B cell (primary cell): Measurements from ENCODE around the gene TRIM62. TPM values are rescaled to one million over a fixed set of nuclear protein-coding genes. Genes with fewer than 3 reads are reported as not detected.

Experiments used
- ATAC-seq: fragments of 200-7000 bp; cut with Tn5 transposase; one replicate; pipeline ENCODE4 v1.10.0; 2021; ENCODE audit warnings: low read depth, mild to moderate bottlenecking, moderate number of reproducible peaks, moderate library complexity
- CTCF ChIA-PET: fragments of 350-600 bp; sonication (Branson Sonifier 250); formaldehyde crosslinking; loops from one replicate; lab custom pipeline; 2021; ENCODE audit warnings: antibody characterized with exemption, inconsistent platforms; lab: Charles Lee
- POLR2A ChIA-PET: fragments of 350-600 bp; sonication (Branson Sonifier 250); formaldehyde crosslinking; loops from one replicate; lab custom pipeline; 2021; ENCODE audit warnings: antibody characterized with exemption; lab: Charles Lee
- DNase-seq: peaks from one replicate; pipeline ENCODE4 v3.0.0; 2013
- H2AFZ ChIP-seq: 2 replicates; pipeline ENCODE4 v1.6.1; 2012; ENCODE audit warnings: mild to moderate bottlenecking, low read depth, low read length; ENCODE audit not compliant: insufficient read depth, poor library complexity, severe bottlenecking
- H3K27ac ChIP-seq, 2 donors: 1 replicate in 1 of 2; 2 replicates in 1 of 2; pipeline ENCODE4 v1.5.1; 2012 to 2013; ENCODE audit warnings: low read length in 2 of 2, mild to moderate bottlenecking in 2 of 2, moderate library complexity in 1 of 2
- H3K27me3 ChIP-seq, 4 experiments: fragments of 200-600 bp in 1 of 4; sonication (generic) in 1 of 4; replicated peaks in 1 of 4; 1 replicate in 2 of 4; 2 replicates in 2 of 4; pipeline versions ENCODE4 v1.6.1 to v1.7.0; 2013 to 2016; ENCODE audit warnings: low read length in 3 of 4, mild to moderate bottlenecking in 2 of 4, mixed read lengths in 1 of 4, moderate library complexity in 1 of 4; ENCODE audit not compliant: insufficient read depth in 4 of 4, control insufficient read depth in 3 of 4; ENCODE audit errors: control extremely low read depth in 1 of 4
- H3K36me3 ChIP-seq, 2 experiments: replicated peaks in 1 of 2; 1 replicate in 1 of 2; 2 replicates in 1 of 2; pipeline versions ENCODE4 v1.6.1 to v1.7.1; 2013; ENCODE audit warnings: low read length in 1 of 2; ENCODE audit not compliant: insufficient read depth in 2 of 2, control insufficient read depth in 1 of 2; ENCODE audit errors: control extremely low read depth in 1 of 2, extremely low read depth in 1 of 2
- H3K4me1 ChIP-seq, 2 donors: fragments of 200-600 bp in 1 of 2; sonication (generic) in 1 of 2; 1 replicate in 1 of 2; 2 replicates in 1 of 2; pipeline versions ENCODE4 v1.5.1 to v1.6.1; 2013 to 2017; ENCODE audit warnings: low read length in 2 of 2; ENCODE audit not compliant: control insufficient read depth in 2 of 2, insufficient read depth in 2 of 2
- H3K4me2 ChIP-seq: replicated peaks from 2 replicates; pipeline ENCODE3; 2012; ENCODE audit warnings: mild to moderate bottlenecking, low read depth, low read length; ENCODE audit not compliant: poor library complexity, severe bottlenecking
- H3K4me3 ChIP-seq, 5 experiments: fragments of 200-600 bp in 1 of 5; sonication (generic) in 1 of 5; 1 replicate in 3 of 5; 2 replicates in 2 of 5; pipeline versions ENCODE4 v1.5.1 to v1.7.0; 2011 to 2016; ENCODE audit warnings: low read length in 4 of 5, mild to moderate bottlenecking in 4 of 5, low read depth in 2 of 5, control low read depth in 1 of 5, moderate library complexity in 1 of 5; ENCODE audit not compliant: insufficient read depth in 1 of 5; ENCODE audit errors: control extremely low read depth in 1 of 5, extremely low read depth in 1 of 5
- H3K79me2 ChIP-seq: fragments of 200-600 bp; sonication (generic); one replicate; pipeline ENCODE4 v1.6.0; 2016; ENCODE audit warnings: low read length; ENCODE audit not compliant: control insufficient read depth, insufficient read depth
- H3K9ac ChIP-seq: fragments of 200-600 bp; sonication (generic); 2 replicates; pipeline ENCODE4 v1.6.1; 2017; ENCODE audit warnings: mild to moderate bottlenecking, low read length, moderate library complexity
- H3K9me3 ChIP-seq, 3 donors: one replicate each; pipeline versions ENCODE4 v1.6.1 to v1.7.1; 2013; ENCODE audit warnings: low read length in 2 of 3; ENCODE audit not compliant: control insufficient read depth in 2 of 3, insufficient read depth in 1 of 3; ENCODE audit errors: control extremely low read depth in 1 of 3
- H4K20me1 ChIP-seq: 2 replicates; pipeline ENCODE4 v1.6.0; 2012; ENCODE audit warnings: mild to moderate bottlenecking, low read length; ENCODE audit not compliant: insufficient read depth, control insufficient read depth, poor library complexity, severe bottlenecking
- H3K27ac Mint-ChIP-seq: one replicate; pipeline ENCODE4 v1.8.0; 2021; ENCODE audit warnings: mixed read lengths
- H3K27me3 Mint-ChIP-seq: one replicate; pipeline ENCODE4 v1.8.0; 2021; ENCODE audit warnings: mixed read lengths
- H3K4me1 Mint-ChIP-seq: one replicate; pipeline ENCODE4 v1.8.0; 2021; ENCODE audit warnings: mixed read lengths
- H3K4me3 Mint-ChIP-seq: one replicate; pipeline ENCODE4 v1.8.0; 2021; ENCODE audit warnings: mixed read lengths
- H3K9me3 Mint-ChIP-seq: one replicate; pipeline ENCODE4 v1.8.0; 2022; ENCODE audit warnings: mixed read lengths; ENCODE audit not compliant: insufficient read depth
- EZH2 ChIP-seq: IDR thresholded peaks from 2 replicates; pipeline ENCODE4 v1.6.1; 2012; ENCODE audit warnings: borderline replicate concordance, low read depth, mild to moderate bottlenecking, moderate library complexity, low read length; ENCODE audit not compliant: insufficient read depth, poor library complexity, severe bottlenecking
- WGBS: methylation state at CpG from one replicate; pipeline ENCODE4 v1.1.5; 2013; ENCODE audit warnings: missing lambda C conversion rate; ENCODE audit not compliant: insufficient coverage; 5-methylcytosine and 5-hydroxymethylcytosine counted together
- intact Hi-C: fragments of 100-400 bp; cut with micrococcal nuclease; formaldehyde crosslinking; loops from one replicate; pipeline ENCODE4 v1.10.0; 2022
- polyA plus RNA-seq: library from polyadenylated mRNA; depleted of rRNA; stranded (reverse); fragments of >200 nt; gene quantifications from 2 replicates; pipeline ENCODE4 v1.2.3, GENCODE V29; 2012
- total RNA-seq, 2 donors: library from RNA; stranded (reverse); fragments of 120-200 nt in 1 of 2; gene quantifications; 1 replicate in 1 of 2; 2 replicates in 1 of 2; pipeline versions ENCODE4 v1.2.3 to v1.2.4, GENCODE V29; 2013 to 2022
- TF ChIP-seq, protein P1 (sequence below): fragments of 200-600 bp; IDR thresholded peaks from one replicate; pipeline ENCODE4 v1.8.0; 2022; ENCODE audit warnings: antibody characterized with exemption, mild to moderate bottlenecking

The TRIM62 gene
- total and polyA plus RNA-seq, 2 donors (not counting 1 experiment from before 2014, with no cell fraction given): 10.7 to 24.1 TPM

DNA sequence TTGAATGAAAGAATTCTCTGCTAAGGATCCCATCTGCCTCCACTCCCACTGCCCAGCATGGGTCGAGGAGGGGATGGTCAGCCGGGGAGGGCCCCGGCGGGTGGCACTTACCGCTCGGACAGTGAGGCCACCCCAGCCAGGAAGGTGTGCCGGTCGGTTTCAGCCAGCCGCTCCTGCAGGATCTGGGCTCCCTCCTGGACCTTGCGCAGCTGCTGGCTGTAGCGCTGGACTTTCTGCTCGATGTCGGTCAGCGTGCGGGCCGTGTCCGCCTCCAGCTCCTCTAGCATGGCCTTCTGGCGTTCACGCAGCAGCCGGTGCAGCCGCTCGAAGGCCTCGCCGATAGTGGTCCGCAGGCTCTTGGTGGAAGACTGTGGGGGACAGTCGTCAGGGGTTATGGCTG is 22.3 kb downstream of the TRIM62 start:
- Mint-ChIP-seq H3K27ac (no peak overlapping the region), H3K4me3 (no peak overlapping the region)

DNA sequence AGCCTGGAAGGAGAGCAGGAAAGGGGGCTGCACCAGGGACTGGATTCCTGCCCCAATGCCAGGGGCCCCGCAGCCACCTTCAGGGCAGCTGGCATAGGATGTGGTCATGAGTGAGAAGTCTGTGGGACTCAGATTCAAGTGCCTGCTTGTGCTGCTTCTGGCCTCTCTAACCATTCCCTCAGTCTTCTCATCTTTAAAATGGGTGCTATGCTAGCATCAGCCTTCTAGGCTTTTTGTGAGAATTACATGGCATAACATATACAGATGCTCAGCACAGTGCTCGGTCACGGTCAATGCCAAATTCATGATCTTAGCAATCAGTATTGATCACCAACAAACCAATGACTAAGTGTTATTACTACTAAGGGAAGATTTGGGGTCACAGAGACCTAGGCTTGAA is 23.5 kb downstream of the TRIM62 start:
- Histone ChIP-seq H3K4me1 (peaks cover 0 to 2% of the 10 kb centered on the region in 2 donors), H3K27me3 (no peaks in the 10 kb centered on the region), H2AFZ (no peak overlapping the region), H4K20me1 (no peaks in the 10 kb centered on the region), H3K9me3 (no peaks in the 10 kb centered on the region), H3K4me2 (no peak overlapping the region), H3K4me3 (no peak overlapping the region), H3K9ac (no peak overlapping the region), H3K79me2 (no peaks in the 10 kb centered on the region), H3K27ac (no peak overlapping the region), H3K36me3 (peaks cover 3 to 16% of the 10 kb centered on the region in 2 experiments)
- Mint-ChIP-seq H3K4me1 (no peaks in the 10 kb centered on the region), H3K27me3 (no peaks in the 10 kb centered on the region), H3K4me3 (no peak overlapping the region), H3K27ac (no peak overlapping the region), H3K9me3 (no peaks in the 10 kb centered on the region)
- 100% methylated on average over 1 of the region's 3 CpGs for WGBS
- DNase-seq (no peak), ATAC-seq (no peak)
- TF ChIP-seq EZH2: no peak
- TF ChIP-seq, protein P1, sequence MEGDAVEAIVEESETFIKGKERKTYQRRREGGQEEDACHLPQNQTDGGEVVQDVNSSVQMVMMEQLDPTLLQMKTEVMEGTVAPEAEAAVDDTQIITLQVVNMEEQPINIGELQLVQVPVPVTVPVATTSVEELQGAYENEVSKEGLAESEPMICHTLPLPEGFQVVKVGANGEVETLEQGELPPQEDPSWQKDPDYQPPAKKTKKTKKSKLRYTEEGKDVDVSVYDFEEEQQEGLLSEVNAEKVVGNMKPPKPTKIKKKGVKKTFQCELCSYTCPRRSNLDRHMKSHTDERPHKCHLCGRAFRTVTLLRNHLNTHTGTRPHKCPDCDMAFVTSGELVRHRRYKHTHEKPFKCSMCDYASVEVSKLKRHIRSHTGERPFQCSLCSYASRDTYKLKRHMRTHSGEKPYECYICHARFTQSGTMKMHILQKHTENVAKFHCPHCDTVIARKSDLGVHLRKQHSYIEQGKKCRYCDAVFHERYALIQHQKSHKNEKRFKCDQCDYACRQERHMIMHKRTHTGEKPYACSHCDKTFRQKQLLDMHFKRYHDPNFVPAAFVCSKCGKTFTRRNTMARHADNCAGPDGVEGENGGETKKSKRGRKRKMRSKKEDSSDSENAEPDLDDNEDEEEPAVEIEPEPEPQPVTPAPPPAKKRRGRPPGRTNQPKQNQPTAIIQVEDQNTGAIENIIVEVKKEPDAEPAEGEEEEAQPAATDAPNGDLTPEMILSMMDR: no peak
- ChIA-PET CTCF (no interaction called here), POLR2A (no interaction called here)
- intact Hi-C loops: no loop called here

More for the DNA sequence above, 22.3 kb downstream of the TRIM62 start:
- no peaks in the 10 kb centered on the region for H3K9me3 ChIP-seq
- Mint-ChIP-seq H3K9me3 (no peaks in the 10 kb centered on the region), H3K4me1 (no peaks in the 10 kb centered on the region), H3K27me3 (no peaks in the 10 kb centered on the region)
- no peak for ATAC-seq
- POLR2A ChIA-PET: no interaction called here
- no peak overlapping the region for H3K4me3 ChIP-seq
- CTCF ChIA-PET: no interaction called here
- TF ChIP-seq, protein P1: no peak
- no peak for TF ChIP-seq EZH2
- no peak overlapping the region for H3K9ac ChIP-seq
- WGBS: 99% methylated on average over 24 of the region's 26 CpGs
- H3K27ac ChIP-seq: no peak overlapping the region
- H3K4me1 ChIP-seq: no peaks in the 10 kb centered on the region
- no peaks in the 10 kb centered on the region for H4K20me1 ChIP-seq
- no peak overlapping the region for H3K4me2 ChIP-seq
- H3K36me3 ChIP-seq: peaks cover 3 to 27% of the 10 kb centered on the region in 2 experiments
- H3K79me2 ChIP-seq: no peaks in the 10 kb centered on the region
- H3K27me3 ChIP-seq: no peaks in the 10 kb centered on the region
- no peak overlapping the region for H2AFZ ChIP-seq
- no peak for DNase-seq
- intact Hi-C loops: no loop called here
